Mesodermal cell (in vitro differentiated cells): ENCODE data around the gene ZNF488. TPM values are rescaled to one million over a fixed set of nuclear protein-coding genes. Genes with fewer than 3 reads are reported as not detected.

Experiments used
- H3K27ac ChIP-seq: 2 replicates; pipeline ENCODE4 v1.7.0; 2013; ENCODE audit warnings: mild to moderate bottlenecking, low read depth, low read length, moderate library complexity; ENCODE audit not compliant: severe bottlenecking
- H3K36me3 ChIP-seq: 2 replicates; pipeline ENCODE4 v1.7.1; 2013; ENCODE audit warnings: mild to moderate bottlenecking, low read length, moderate library complexity; ENCODE audit not compliant: control insufficient read depth, insufficient read depth
- H3K4me1 ChIP-seq: one replicate; pipeline ENCODE4 v1.7.1; 2013; ENCODE audit warnings: mild to moderate bottlenecking, low read length; ENCODE audit not compliant: insufficient read depth, control insufficient read depth, poor library complexity, severe bottlenecking
- H3K4me3 ChIP-seq: 2 replicates; pipeline ENCODE4 v1.7.0; 2013; ENCODE audit warnings: low read length, control low read depth, mild to moderate bottlenecking; ENCODE audit not compliant: insufficient read depth, poor library complexity, severe bottlenecking; ENCODE audit errors: extremely low read depth
- H3K9me3 ChIP-seq: 2 replicates; pipeline ENCODE4 v1.7.1; 2013; ENCODE audit warnings: mild to moderate bottlenecking, low read length, moderate library complexity; ENCODE audit not compliant: control insufficient read depth
- WGBS, 2 experiments: methylation state at CpG; one replicate each; pipeline ENCODE4 v1.1.5; 2013; ENCODE audit warnings: missing lambda C conversion rate in 2 of 2; ENCODE audit not compliant: insufficient coverage in 2 of 2; 5-methylcytosine and 5-hydroxymethylcytosine counted together
- polyA plus RNA-seq, 2 experiments: library from polyadenylated mRNA; stranded (reverse); fragments of 50-300 nt; gene quantifications; one replicate each; pipeline ENCODE4 v1.2.3, GENCODE V29; 2013

The ZNF488 gene, protein sequence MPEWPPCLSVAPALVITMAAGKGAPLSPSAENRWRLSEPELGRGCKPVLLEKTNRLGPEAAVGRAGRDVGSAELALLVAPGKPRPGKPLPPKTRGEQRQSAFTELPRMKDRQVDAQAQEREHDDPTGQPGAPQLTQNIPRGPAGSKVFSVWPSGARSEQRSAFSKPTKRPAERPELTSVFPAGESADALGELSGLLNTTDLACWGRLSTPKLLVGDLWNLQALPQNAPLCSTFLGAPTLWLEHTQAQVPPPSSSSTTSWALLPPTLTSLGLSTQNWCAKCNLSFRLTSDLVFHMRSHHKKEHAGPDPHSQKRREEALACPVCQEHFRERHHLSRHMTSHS
- 0.92 TPM for polyA plus RNA-seq (2013, experiment 1 of 2)
- 0.71 TPM for polyA plus RNA-seq (2013, experiment 2 of 2)

- H3K36me3 ChIP-seq = no peaks in the 10 kb centered on the region
- WGBS, 2 experiments = 1% methylated on average over 43 to 48 of the region's 75 CpGs
- peaks cover 7% of the 10 kb centered on the region for H3K9me3 ChIP-seq
- peaks cover 3% of the 10 kb centered on the region for H3K4me1 ChIP-seq
- peak within 1 kb of the TSS; percentile 71 for H3K27ac ChIP-seq
- peak within 1 kb of the TSS; percentile 55 for H3K4me3 ChIP-seq
Measured at GRCh38 chr10:47384148-47384921, at the start of gene ZNF488. Gene ZNF488 (minus strand): TSS chr10:47384293. CDS start chr10:47368829, 15,464 bp downstream.

GRCh38 chr10:47425813-47426419 is 41.8 kb upstream of the ZNF488 start:
- Histone ChIP-seq H3K27ac (no peak overlapping the region), H3K9me3 (no peaks in the 10 kb centered on the region), H3K4me1 (peaks cover 6% of the 10 kb centered on the region), H3K36me3 (no peaks in the 10 kb centered on the region), H3K4me3 (no peak overlapping the region)
- WGBS, 2 experiments = 88 to 98% methylated on average over 3 to 4 of the region's 4 CpGs

- Histone ChIP-seq H3K4me1 (peaks cover 9% of the 10 kb centered on the region), H3K27ac (no peak overlapping the region), H3K36me3 (no peaks in the 10 kb centered on the region), H3K9me3 (no peaks in the 10 kb centered on the region), H3K4me3 (no peak overlapping the region)
- 74 to 77% methylated on average over 6 of the region's 8 CpGs for WGBS, 2 experiments
Measured at GRCh38 chr10:47424231-47424630, 40.1 kb upstream of the ZNF488 start.

GRCh38 chr10:47423476-47423875 is 39.4 kb upstream of the ZNF488 start:
- Histone ChIP-seq H3K4me1 (peaks cover 9% of the 10 kb centered on the region), H3K4me3 (no peak overlapping the region), H3K27ac (no peak overlapping the region), H3K36me3 (no peaks in the 10 kb centered on the region), H3K9me3 (no peaks in the 10 kb centered on the region)
- WGBS, 2 experiments = 83 to 89% methylated on average over 2 to 3 of the region's 4 CpGs

GRCh38 chr10:47421057-47421952 is 37.2 kb upstream of the ZNF488 start:
- Histone ChIP-seq H3K27ac (no peak overlapping the region), H3K36me3 (no peaks in the 10 kb centered on the region), H3K4me1 (peaks cover 9% of the 10 kb centered on the region), H3K9me3 (no peaks in the 10 kb centered on the region), H3K4me3 (no peak overlapping the region)
- 93 to 94% methylated on average over 6 of the region's 7 CpGs for WGBS, 2 experiments

- peaks cover 9% of the 10 kb centered on the region for H3K4me1 ChIP-seq
- H3K9me3 ChIP-seq = no peaks in the 10 kb centered on the region
- WGBS, 2 experiments = 71 to 79% methylated on average over 11 to 13 of the region's 14 CpGs
- no peaks in the 10 kb centered on the region for H3K36me3 ChIP-seq
- H3K4me3 ChIP-seq = no peak overlapping the region
- no peak overlapping the region for H3K27ac ChIP-seq
Measured at GRCh38 chr10:47420305-47421056, 36.4 kb upstream of the ZNF488 start.

- peaks cover 9% of the 10 kb centered on the region for H3K4me1 ChIP-seq
- WGBS, 2 experiments = 77 to 100% methylated on average over 1 to 2 of the region's 2 CpGs
Measured at GRCh38 chr10:47419421-47419820, 35.3 kb upstream of the ZNF488 start.

DNA sequence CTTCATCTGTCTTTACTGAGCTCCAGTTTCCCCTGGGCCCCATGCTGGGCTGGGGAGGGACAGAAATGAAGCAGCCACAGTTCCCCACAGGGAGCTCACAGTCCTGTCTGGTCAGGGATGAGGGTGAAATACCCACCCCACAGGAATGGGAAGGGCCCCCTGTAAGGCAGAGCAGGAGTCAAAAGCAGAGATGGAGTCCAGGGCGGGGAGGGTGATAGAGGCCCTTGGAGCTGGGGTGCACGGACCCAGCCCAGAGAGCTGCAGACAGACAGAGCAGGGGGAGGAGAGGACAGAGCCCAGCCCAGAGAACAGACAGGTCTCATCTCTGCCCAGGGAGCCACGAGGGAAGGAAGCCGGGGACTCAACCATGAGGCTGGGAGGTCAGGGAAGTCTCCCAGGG is 34.9 kb upstream of the ZNF488 start:
- no peaks in the 10 kb centered on the region for H3K36me3 ChIP-seq
- H3K27ac ChIP-seq = no peak overlapping the region
- H3K9me3 ChIP-seq = no peaks in the 10 kb centered on the region
- H3K4me3 ChIP-seq = no peak overlapping the region
- 83 to 84% methylated on average over 4 of the region's 4 CpGs for WGBS, 2 experiments
- peaks cover 9% of the 10 kb centered on the region for H3K4me1 ChIP-seq

More at GRCh38 chr10:47419421-47419820, 35.3 kb upstream of the ZNF488 start:
- H3K36me3 ChIP-seq = no peaks in the 10 kb centered on the region
- no peak overlapping the region for H3K27ac ChIP-seq
- no peak overlapping the region for H3K4me3 ChIP-seq
- no peaks in the 10 kb centered on the region for H3K9me3 ChIP-seq

DNA sequence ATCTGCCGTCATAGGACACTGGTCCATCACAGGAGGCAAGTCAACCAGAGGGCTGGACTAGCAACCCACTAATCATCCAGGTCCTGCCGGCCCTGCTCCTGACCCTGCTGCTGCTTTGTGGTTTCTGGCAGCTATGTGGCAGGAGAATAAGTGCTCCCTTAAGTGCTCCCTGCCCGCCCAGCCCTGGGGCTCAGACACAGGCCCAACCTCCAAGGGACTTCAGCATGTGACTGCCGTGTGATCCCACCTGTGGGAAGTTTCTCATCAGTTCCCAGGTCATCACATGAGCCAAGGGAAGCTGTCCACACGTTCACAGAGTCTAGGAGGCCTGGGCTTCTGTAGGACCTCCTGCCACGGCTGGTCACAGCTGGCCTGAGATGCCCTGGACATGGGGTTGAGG is 34.2 kb upstream of the ZNF488 start:
- Histone ChIP-seq H3K36me3 (no peaks in the 10 kb centered on the region), H3K9me3 (no peaks in the 10 kb centered on the region), H3K27ac (no peak overlapping the region), H3K4me1 (peaks cover 9% of the 10 kb centered on the region), H3K4me3 (no peak overlapping the region)
- WGBS, 2 experiments = 91 to 93% methylated on average over 5 to 6 of the region's 6 CpGs
